ENCODE data around the gene PIBF1. TPM values are rescaled to one million over a fixed set of nuclear protein-coding genes. Genes with fewer than 3 reads are reported as not detected.

Gene PIBF1
- total and polyA plus RNA-seq, 7 donors = 6.5 to 24.0 (median 17.7) TPM

GRCh38 chr13:72952529-72953141, 170.7 kb downstream of the PIBF1 start:
- TF ChIP-seq POLR2A (IDR thresholded peaks at IDR 0.05) (no peak), POLR2AphosphoS5 (IDR thresholded peaks at IDR 0.05) (no peak), CTCF (IDR thresholded peaks at IDR 0.05) (no peak), EP300 (IDR thresholded peaks at IDR 0.05) (no peak)
- no peak for DNase-seq
- WGBS, 2 donors = 78 to 79% methylated on average over 1 of the region's 1 CpG
- no peaks in the 10 kb centered on the region for H3K9me3 ChIP-seq
- peaks cover 0 to 6% (median 0%) of the 10 kb centered on the region in 4 donors for H3K36me3 ChIP-seq
- H3K27me3 ChIP-seq = no peaks in the 10 kb centered on the region
- no peak overlapping the region for H3K27ac ChIP-seq
- H3K4me3 ChIP-seq = no peak overlapping the region
- intact Hi-C loops (cut with DNase I) = no loop called here
- H3K4me1 ChIP-seq = no peaks in the 10 kb centered on the region

GRCh38 chr13:72953391-72953965, 171.5 kb downstream of the PIBF1 start:
- no peak for DNase-seq
- H3K36me3 ChIP-seq = peaks cover 0 to 3% (median 0%) of the 10 kb centered on the region in 4 donors
- WGBS, 2 donors = 55 to 87% methylated on average over 6 of the region's 6 CpGs

DNA sequence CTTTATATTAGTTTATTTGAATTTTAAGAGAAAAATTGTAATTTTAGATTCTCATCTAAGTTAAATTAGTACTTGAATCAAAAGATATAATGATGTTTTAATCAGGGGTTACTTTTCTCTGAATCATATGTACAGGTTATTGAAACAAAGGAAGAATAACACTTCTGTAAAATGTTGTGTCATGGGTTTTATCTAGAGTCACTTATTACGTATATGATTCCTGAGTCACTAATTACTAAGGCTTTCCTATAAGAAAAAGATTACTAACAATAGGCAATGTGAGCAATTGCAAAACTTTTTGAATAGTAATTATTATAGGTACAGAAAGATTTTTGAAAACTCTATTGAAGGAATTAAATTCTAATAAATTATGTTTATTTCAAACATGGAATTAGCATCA, 177.7 kb downstream of the PIBF1 start:
- Histone ChIP-seq H3K36me3 (no peaks in the 10 kb centered on the region), H3K27ac (no peak overlapping the region), H3K4me3 (no peak overlapping the region), H3K27me3 (no peaks in the 10 kb centered on the region), H3K9me3 (no peaks in the 10 kb centered on the region), H3K4me1 (no peaks in the 10 kb centered on the region)
- no peak for DNase-seq
- 21 to 64% methylated on average over 1 of the region's 1 CpG for WGBS, 2 donors
- TF ChIP-seq POLR2AphosphoS5 (IDR thresholded peaks at IDR 0.05) = no peak
- TF ChIP-seq CTCF (IDR thresholded peaks at IDR 0.05) = no peak
- no peak for TF ChIP-seq POLR2A (IDR thresholded peaks at IDR 0.05)
- no peak for TF ChIP-seq EP300 (IDR thresholded peaks at IDR 0.05)
- intact Hi-C loops (cut with DNase I) = no loop called here

More at GRCh38 chr13:72953391-72953965, 171.5 kb downstream of the PIBF1 start:
- Histone ChIP-seq H3K4me3 (no peak overlapping the region), H3K27me3 (no peaks in the 10 kb centered on the region), H3K9me3 (no peaks in the 10 kb centered on the region), H3K4me1 (no peaks in the 10 kb centered on the region), H3K27ac (no peak overlapping the region)
- intact Hi-C loops (cut with DNase I) = no loop called here
- TF ChIP-seq POLR2A (IDR thresholded peaks at IDR 0.05) (no peak), EP300 (IDR thresholded peaks at IDR 0.05) (no peak), POLR2AphosphoS5 (IDR thresholded peaks at IDR 0.05) (no peak), CTCF (IDR thresholded peaks at IDR 0.05) (no peak)

- no peaks in the 10 kb centered on the region for H3K4me1 ChIP-seq
- no peak for DNase-seq
- no peaks in the 10 kb centered on the region for H3K27me3 ChIP-seq
- no peaks in the 10 kb centered on the region for H3K9me3 ChIP-seq
- intact Hi-C loops (cut with DNase I) = no loop called here
- WGBS, 2 donors = 46 to 85% methylated on average over 4 of the region's 4 CpGs
- H3K36me3 ChIP-seq = no peaks in the 10 kb centered on the region
- H3K27ac ChIP-seq = no peak overlapping the region
- H3K4me3 ChIP-seq = no peak overlapping the region
- TF ChIP-seq CTCF (IDR thresholded peaks at IDR 0.05) = no peak
- no peak for TF ChIP-seq POLR2A (IDR thresholded peaks at IDR 0.05)
- no peak for TF ChIP-seq POLR2AphosphoS5 (IDR thresholded peaks at IDR 0.05)
- TF ChIP-seq EP300 (IDR thresholded peaks at IDR 0.05) = no peak
Measured at GRCh38 chr13:72960114-72960513, 178.2 kb downstream of the PIBF1 start.
